ENCODE data around the gene TSPAN6. TPM values are rescaled to one million over a fixed set of nuclear protein-coding genes. Genes with fewer than 3 reads are reported as not detected.

Gene TSPAN6
- polyA plus RNA-seq, 1 donor from 2014 or later, result 63.3 TPM

- Histone ChIP-seq H2AFZ (ENCODE audit: low read depth, low read length) (no peak overlapping the region), H3K9me2 (ENCODE audit: insufficient read depth, low read length) (no peaks in the 10 kb centered on the region), H3K9ac (ENCODE audit: low read length) (no peak overlapping the region), H3K27ac (ENCODE audit: low read length) (no peak overlapping the region), H3K36me3 (ENCODE audit: insufficient read depth, low read length) (no peaks in the 10 kb centered on the region), H3K4me2 (ENCODE audit: low read length) (no peak overlapping the region), H3K27me3 (ENCODE audit: insufficient read depth, low read depth, low read length) (no peaks in the 10 kb centered on the region), H3K79me2 (replicated peaks; ENCODE audit: insufficient read depth, low read length) (no peaks in the 10 kb centered on the region), H3F3A (ENCODE audit: insufficient read depth, low read length, poor library complexity, severe bottlenecking) (no peaks in the 10 kb centered on the region), H4K20me1 (ENCODE audit: insufficient read depth) (no peaks in the 10 kb centered on the region), H3K9me3 (ENCODE audit: low read length) (no peaks in the 10 kb centered on the region), H3K4me3 (ENCODE audit: low read length) (no peak overlapping the region)
- TF ChIP-seq SMC3 (conservative IDR thresholded peaks at IDR 0.05; ENCODE audit: poor library complexity), result no peak
- TF ChIP-seq EP300 (conservative IDR thresholded peaks at IDR 0.05; ENCODE audit: poor library complexity, severe bottlenecking), result no peak
- TF ChIP-seq RAD21 (conservative IDR thresholded peaks at IDR 0.05), result no peak
- no peak for TF ChIP-seq MXI1 (conservative IDR thresholded peaks at IDR 0.05; ENCODE audit: poor library complexity, severe bottlenecking)
- no peak for TF ChIP-seq POLR2AphosphoS5 (IDR thresholded peaks at IDR 0.05)
- TF ChIP-seq, protein P1, sequence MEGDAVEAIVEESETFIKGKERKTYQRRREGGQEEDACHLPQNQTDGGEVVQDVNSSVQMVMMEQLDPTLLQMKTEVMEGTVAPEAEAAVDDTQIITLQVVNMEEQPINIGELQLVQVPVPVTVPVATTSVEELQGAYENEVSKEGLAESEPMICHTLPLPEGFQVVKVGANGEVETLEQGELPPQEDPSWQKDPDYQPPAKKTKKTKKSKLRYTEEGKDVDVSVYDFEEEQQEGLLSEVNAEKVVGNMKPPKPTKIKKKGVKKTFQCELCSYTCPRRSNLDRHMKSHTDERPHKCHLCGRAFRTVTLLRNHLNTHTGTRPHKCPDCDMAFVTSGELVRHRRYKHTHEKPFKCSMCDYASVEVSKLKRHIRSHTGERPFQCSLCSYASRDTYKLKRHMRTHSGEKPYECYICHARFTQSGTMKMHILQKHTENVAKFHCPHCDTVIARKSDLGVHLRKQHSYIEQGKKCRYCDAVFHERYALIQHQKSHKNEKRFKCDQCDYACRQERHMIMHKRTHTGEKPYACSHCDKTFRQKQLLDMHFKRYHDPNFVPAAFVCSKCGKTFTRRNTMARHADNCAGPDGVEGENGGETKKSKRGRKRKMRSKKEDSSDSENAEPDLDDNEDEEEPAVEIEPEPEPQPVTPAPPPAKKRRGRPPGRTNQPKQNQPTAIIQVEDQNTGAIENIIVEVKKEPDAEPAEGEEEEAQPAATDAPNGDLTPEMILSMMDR (IDR thresholded peaks at IDR 0.05; ENCODE audit: poor library complexity, severe bottlenecking), result no peak
- TF ChIP-seq, protein P2, sequence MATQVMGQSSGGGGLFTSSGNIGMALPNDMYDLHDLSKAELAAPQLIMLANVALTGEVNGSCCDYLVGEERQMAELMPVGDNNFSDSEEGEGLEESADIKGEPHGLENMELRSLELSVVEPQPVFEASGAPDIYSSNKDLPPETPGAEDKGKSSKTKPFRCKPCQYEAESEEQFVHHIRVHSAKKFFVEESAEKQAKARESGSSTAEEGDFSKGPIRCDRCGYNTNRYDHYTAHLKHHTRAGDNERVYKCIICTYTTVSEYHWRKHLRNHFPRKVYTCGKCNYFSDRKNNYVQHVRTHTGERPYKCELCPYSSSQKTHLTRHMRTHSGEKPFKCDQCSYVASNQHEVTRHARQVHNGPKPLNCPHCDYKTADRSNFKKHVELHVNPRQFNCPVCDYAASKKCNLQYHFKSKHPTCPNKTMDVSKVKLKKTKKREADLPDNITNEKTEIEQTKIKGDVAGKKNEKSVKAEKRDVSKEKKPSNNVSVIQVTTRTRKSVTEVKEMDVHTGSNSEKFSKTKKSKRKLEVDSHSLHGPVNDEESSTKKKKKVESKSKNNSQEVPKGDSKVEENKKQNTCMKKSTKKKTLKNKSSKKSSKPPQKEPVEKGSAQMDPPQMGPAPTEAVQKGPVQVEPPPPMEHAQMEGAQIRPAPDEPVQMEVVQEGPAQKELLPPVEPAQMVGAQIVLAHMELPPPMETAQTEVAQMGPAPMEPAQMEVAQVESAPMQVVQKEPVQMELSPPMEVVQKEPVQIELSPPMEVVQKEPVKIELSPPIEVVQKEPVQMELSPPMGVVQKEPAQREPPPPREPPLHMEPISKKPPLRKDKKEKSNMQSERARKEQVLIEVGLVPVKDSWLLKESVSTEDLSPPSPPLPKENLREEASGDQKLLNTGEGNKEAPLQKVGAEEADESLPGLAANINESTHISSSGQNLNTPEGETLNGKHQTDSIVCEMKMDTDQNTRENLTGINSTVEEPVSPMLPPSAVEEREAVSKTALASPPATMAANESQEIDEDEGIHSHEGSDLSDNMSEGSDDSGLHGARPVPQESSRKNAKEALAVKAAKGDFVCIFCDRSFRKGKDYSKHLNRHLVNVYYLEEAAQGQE (IDR thresholded peaks at IDR 0.05; ENCODE audit: borderline replicate concordance), result no peak
- no peak for TF ChIP-seq TAF1 (IDR thresholded peaks at IDR 0.05; ENCODE audit: low read depth)
- no peak for TF ChIP-seq EZH2 (IDR thresholded peaks at IDR 0.05; ENCODE audit: borderline replicate concordance, insufficient read depth, low read length, poor library complexity, severe bottlenecking)
Measured at GRCh38 chrX:100587861-100588260, 48.7 kb downstream of the TSPAN6 start.

DNA sequence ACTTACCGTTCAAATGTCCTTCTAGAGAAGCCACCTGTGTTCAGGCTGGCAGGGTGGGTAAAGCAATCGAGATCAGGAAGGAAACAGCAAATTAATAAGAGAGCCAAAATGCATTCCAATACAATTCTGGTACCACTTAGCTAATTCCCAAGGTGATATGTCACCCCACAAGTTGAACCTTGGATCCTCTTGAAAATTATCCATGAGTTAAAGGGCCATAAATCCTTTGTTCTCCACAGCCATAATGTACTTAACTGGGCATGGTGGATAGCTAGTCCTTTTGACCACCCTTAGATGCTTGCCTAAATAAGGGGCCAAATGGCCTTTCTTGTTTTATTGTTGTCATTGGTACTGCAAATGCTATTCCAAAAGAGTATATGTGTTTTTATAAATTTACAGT is 49.9 kb downstream of the TSPAN6 start:
- Histone ChIP-seq H3K79me2 (replicated peaks; ENCODE audit: insufficient read depth, low read length) (no peaks in the 10 kb centered on the region), H4K20me1 (ENCODE audit: insufficient read depth) (no peaks in the 10 kb centered on the region), H3K36me3 (ENCODE audit: insufficient read depth, low read length) (no peaks in the 10 kb centered on the region), H3K9me2 (ENCODE audit: insufficient read depth, low read length) (no peaks in the 10 kb centered on the region), H3K9ac (ENCODE audit: low read length) (no peak overlapping the region), H3K9me3 (ENCODE audit: low read length) (no peaks in the 10 kb centered on the region), H2AFZ (ENCODE audit: low read depth, low read length) (no peak overlapping the region), H3K27me3 (ENCODE audit: insufficient read depth, low read depth, low read length) (no peaks in the 10 kb centered on the region), H3K4me2 (ENCODE audit: low read length) (no peak overlapping the region), H3K4me3 (ENCODE audit: low read length) (no peak overlapping the region), H3F3A (ENCODE audit: insufficient read depth, low read length, poor library complexity, severe bottlenecking) (no peaks in the 10 kb centered on the region), H3K27ac (ENCODE audit: low read length) (no peak overlapping the region)
- TF ChIP-seq, protein P2 (IDR thresholded peaks at IDR 0.05; ENCODE audit: borderline replicate concordance), result no peak
- TF ChIP-seq EP300 (conservative IDR thresholded peaks at IDR 0.05; ENCODE audit: poor library complexity, severe bottlenecking), result no peak

Measured in neural cell (in vitro differentiated cells).